Omental fat pad (tissue), 4 donors: ENCODE results near the gene JAM2. TPM values are rescaled to one million over a fixed set of nuclear protein-coding genes. Genes with fewer than 3 reads are reported as not detected.

ENCODE experiments used
- ATAC-seq: fragments of 150-250 bp; one replicate; pipeline ENCODE4 v1.9.1; 2016; ENCODE audit warnings: mild to moderate bottlenecking, moderate library complexity; ENCODE audit not compliant: low FRiP score
- DNase-seq: peaks from one replicate; pipeline ENCODE4 v3.0.0-alpha.2; 2019; ENCODE audit warnings: low spot score
- CTCF ChIP-seq, 3 donors: fragments of 450-650 bp; IDR thresholded peaks; one replicate each; pipeline ENCODE4 v1.5.1; 2016 to 2017; ENCODE audit warnings: antibody characterized with exemption in 3 of 3, mild to moderate bottlenecking in 3 of 3, moderate library complexity in 2 of 3
- total RNA-seq, 4 donors: library from RNA; depleted of rRNA; stranded (reverse); fragments of >200 nt; gene quantifications; one replicate each; pipeline ENCODE4 v1.1.0, GENCODE V29; 2016

The JAM2 gene
- total RNA-seq, 4 donors from 2014 or later: 4.9 to 43.3 (median 11.6) TPM

- ATAC-seq: no peak
- no peak for TF ChIP-seq CTCF (IDR thresholded peaks at IDR 0.05)
- DNase-seq: no peak
Observed at GRCh38 chr21:25752416-25752815, 113.4 kb downstream of the JAM2 start.

GRCh38 chr21:25756190-25756932, 117.3 kb downstream of the JAM2 start:
- no peak for ATAC-seq
- no peak for DNase-seq
- no peak for TF ChIP-seq CTCF (IDR thresholded peaks at IDR 0.05)

GRCh38 chr21:25757531-25757930, 118.5 kb downstream of the JAM2 start:
- ATAC-seq (no peak), DNase-seq (no peak)
- no peak for TF ChIP-seq CTCF (IDR thresholded peaks at IDR 0.05)

- ATAC-seq (peak; percentile 63), DNase-seq (no peak)
- no peak for TF ChIP-seq CTCF (IDR thresholded peaks at IDR 0.05)
Observed at GRCh38 chr21:25759573-25759972, 120.5 kb downstream of the JAM2 start.

- DNase-seq: no peak
- TF ChIP-seq CTCF (IDR thresholded peaks at IDR 0.05): no peak
- ATAC-seq: no peak
Observed at GRCh38 chr21:25760061-25760460, 121.0 kb downstream of the JAM2 start.

GRCh38 chr21:25760677-25761076, 121.6 kb downstream of the JAM2 start:
- DNase-seq (no peak), ATAC-seq (no peak)
- no peak for TF ChIP-seq CTCF (IDR thresholded peaks at IDR 0.05)

GRCh38 chr21:25764065-25764464, 125.0 kb downstream of the JAM2 start:
- DNase-seq: no peak
- ATAC-seq: no peak
- TF ChIP-seq CTCF (IDR thresholded peaks at IDR 0.05): no peak
